ENCODE results near the gene PELI1.

GRCh38 chr2:64189586-64189985 is 45.4 kb upstream of the PELI1 start:
- TF ChIP-seq, protein P1, sequence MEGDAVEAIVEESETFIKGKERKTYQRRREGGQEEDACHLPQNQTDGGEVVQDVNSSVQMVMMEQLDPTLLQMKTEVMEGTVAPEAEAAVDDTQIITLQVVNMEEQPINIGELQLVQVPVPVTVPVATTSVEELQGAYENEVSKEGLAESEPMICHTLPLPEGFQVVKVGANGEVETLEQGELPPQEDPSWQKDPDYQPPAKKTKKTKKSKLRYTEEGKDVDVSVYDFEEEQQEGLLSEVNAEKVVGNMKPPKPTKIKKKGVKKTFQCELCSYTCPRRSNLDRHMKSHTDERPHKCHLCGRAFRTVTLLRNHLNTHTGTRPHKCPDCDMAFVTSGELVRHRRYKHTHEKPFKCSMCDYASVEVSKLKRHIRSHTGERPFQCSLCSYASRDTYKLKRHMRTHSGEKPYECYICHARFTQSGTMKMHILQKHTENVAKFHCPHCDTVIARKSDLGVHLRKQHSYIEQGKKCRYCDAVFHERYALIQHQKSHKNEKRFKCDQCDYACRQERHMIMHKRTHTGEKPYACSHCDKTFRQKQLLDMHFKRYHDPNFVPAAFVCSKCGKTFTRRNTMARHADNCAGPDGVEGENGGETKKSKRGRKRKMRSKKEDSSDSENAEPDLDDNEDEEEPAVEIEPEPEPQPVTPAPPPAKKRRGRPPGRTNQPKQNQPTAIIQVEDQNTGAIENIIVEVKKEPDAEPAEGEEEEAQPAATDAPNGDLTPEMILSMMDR (IDR thresholded peaks at IDR 0.05): no peak
- TF ChIP-seq POLR2A (IDR thresholded peaks at IDR 0.05): no peak

Measured in uterus (tissue), 2 donors.